Endometrial microvascular endothelial cells (primary cell): ENCODE measurements around the gene ZNF227. TPM values are rescaled to one million over a fixed set of nuclear protein-coding genes. Genes with fewer than 3 reads are reported as not detected.
"Not testable (repeated sequence)": the region's sequence is repeated elsewhere in the genome, so short reads cannot be mapped to it uniquely, and the experiment has no call there.

Source experiments
- in situ Hi-C: cut with HindIII; loops from 2 replicates; pipeline ENCODE4 v1.10.0; 2017; ENCODE audit warnings: low sequenced_read_pairs, low pct_unique_long_range_greater_than_20kb; ENCODE audit errors: inconsistent ontology term
- total RNA-seq: library from RNA; depleted of rRNA; stranded (reverse); fragments of >200 nt; gene quantifications from one replicate; pipeline ENCODE4 v1.2.3, GENCODE V29; 2015; ENCODE audit errors: inconsistent ontology term

ZNF227 gene
- 11.8 TPM for total RNA-seq

- in situ Hi-C loops = no loop called here
These were observed at the start of gene ZNF227 for GRCh38 chr19:44212250-44212865. Gene ZNF227, plus strand, starts transcription at chr19:44212532. Its CDS starts 5,261 bp downstream, at chr19:44217793.

GRCh38 chr19:44163789-44164188 lies 48.5 kb upstream of the ZNF227 start:
- in situ Hi-C loops = no loop called here

GRCh38 chr19:44164327-44164672 lies 48.0 kb upstream of the ZNF227 start:
- in situ Hi-C loops = no loop called here

- in situ Hi-C loops = no loop called here
These were observed 47.4 kb upstream of the ZNF227 start, which contains the start of gene ZNF226 for GRCh38 chr19:44164673-44165512. Gene ZNF226, plus strand, starts transcription at chr19:44165100. Its CDS starts 4,981 bp downstream, at chr19:44170081.

GRCh38 chr19:44170660-44171059 lies 41.7 kb upstream of the ZNF227 start:
- in situ Hi-C loops = not testable (repeated sequence)

- in situ Hi-C loops = no loop called here
These were observed 35.7 kb upstream of the ZNF227 start for GRCh38 chr19:44176590-44176989.

GRCh38 chr19:44180968-44181367 lies 31.4 kb upstream of the ZNF227 start:
- in situ Hi-C loops = no loop called here

DNA sequence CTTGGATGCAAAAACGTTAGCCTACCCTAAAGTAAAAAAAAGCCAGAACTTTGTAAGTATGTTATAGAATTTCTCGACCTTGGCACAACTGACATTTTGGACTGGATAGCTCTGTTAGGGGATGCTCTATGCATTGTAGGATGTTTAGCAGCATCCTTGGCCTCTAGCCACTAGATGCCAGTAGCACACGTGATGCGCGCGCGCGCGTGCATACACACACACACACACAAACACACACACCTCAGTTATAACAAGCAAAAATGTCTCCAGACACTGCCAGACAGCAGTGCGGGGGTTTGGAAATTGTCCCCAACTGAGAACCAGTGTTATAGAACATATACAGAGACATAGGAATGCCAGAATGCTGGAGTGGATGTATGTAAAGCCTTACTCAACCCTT lies 30.2 kb upstream of the ZNF227 start:
- in situ Hi-C loops = no loop called here

DNA sequence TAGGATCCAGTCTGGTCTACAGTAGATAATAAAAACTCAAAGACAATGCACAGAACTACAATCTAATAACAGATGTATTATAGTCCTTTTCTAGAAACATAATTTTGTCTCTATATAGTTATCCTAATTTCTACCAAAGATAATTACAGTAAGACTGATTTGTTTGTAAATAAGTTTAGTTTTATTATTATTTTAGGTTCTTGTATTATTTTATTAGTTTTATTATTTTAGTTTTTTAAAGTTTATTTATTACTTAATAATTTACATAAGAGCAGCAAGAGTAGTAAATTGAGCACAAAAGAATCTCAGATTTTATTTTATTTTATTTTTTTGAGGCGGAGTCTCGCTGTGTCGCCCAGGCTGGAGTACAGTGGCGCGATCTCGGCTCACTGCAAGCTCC lies 22.3 kb upstream of the ZNF227 start:
- in situ Hi-C loops = no loop called here

DNA sequence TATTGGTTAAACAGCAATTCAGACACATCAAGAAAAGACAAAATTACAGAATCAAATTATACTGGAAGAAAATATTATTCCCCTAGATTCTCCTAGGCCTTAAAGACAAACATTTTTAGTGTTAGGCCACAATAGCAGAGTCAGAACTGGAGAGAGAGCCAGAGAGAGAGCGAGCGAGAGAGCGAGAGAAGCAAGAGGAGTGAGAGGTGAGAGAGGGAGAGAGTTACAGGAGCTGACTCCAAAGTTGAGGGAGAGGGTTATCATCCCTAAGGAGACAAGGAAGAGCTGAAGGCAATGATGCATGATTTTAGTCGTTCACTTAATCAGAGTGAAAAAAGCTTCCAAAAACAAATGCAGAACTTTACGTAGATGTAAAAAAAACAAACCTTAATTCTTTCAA lies 20.2 kb upstream of the ZNF227 start:
- in situ Hi-C loops = no loop called here

DNA sequence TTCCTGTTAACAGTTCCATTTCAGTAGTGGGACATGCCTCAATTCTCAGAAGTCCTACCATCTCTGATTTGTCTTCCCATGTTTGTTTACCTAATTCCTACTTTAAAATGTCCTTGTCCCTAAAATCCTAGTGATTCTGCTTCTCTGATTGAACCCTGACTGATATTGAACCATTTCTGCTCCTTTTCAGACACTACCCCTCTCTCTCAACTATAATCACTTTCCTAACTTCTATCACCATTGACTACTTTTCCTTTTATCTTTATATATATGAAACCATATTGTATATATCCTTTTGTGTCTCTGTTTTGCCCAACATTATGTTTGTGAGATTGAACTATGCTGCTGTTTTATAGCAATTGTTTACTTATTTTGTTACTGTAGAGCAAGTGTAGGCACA lies 15.6 kb upstream of the ZNF227 start:
- in situ Hi-C loops = no loop called here

GRCh38 chr19:44202470-44202869 lies 9.9 kb upstream of the ZNF227 start:
- in situ Hi-C loops = no loop called here

GRCh38 chr19:44202974-44203373 lies 9.4 kb upstream of the ZNF227 start:
- in situ Hi-C loops = no loop called here

DNA sequence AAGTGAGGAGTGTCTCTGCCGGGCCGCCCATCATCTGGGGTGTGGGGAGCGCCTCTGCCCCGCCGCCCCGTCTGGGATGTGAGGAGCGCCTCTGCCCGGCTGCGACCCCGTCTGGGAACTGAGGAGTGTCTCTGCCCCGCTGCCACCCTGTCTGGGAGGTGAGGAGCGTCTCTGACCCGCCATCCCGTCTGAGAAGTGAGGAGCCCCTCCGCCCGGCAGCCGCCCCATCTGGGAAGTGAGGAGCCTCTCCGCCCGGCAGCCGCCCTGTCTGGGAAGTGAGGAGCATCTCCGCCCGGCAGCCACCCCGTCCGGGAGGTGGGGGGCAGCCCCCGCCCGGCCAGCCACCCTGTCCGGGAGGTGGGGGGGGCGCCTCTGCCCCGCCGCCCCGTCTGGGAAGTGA lies 8.5 kb upstream of the ZNF227 start:
- in situ Hi-C loops = not testable (repeated sequence)

- in situ Hi-C loops = no loop called here
These were observed 7.6 kb upstream of the ZNF227 start for GRCh38 chr19:44204772-44205171.

- in situ Hi-C loops = no loop called here
These were observed 5.1 kb upstream of the ZNF227 start for GRCh38 chr19:44207126-44207803.

DNA sequence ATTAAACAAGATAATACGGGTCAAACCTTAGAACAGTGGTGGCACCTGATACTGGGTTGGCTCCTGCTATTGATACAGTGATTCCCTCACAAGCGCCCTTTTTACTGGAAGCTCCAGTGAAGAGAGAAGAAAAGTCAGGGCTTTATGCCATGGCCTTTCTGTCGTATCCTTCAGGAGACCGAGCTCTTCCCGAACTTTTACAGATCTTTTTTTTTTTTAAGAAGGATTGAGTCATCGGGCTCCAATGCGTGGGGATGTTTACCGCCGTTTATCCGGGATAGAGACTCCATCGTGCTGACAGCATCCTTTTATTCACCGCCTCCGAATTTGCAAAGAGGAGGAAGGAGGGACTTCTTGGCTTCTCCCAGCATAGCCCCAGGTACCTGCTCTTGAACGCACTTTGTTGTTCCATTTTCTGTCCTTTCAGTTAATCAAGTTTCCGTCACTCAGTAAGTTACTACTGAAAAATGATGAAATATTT lies 574 bp downstream of the ZNF227 start:
- in situ Hi-C loops = no loop called here

DNA sequence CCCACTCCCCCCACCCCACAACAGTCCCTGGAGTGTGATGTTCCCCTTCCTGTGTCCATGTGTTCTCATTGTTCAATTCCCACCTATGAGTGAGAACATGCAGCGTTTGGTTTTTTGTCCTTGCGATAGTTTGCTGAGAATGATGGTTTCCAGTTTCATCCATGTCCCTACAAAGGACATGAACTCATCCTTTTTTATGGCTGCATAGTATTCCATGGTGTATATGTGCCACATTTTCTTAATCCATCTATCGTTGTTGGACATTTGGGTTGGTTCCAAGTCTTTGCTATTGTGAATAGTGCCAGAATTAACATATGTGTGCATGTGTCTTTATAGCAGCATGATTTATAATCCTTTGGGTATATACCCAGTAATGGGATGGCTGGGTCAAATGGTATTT lies 7.6 kb downstream of the ZNF227 start:
- in situ Hi-C loops = not testable (repeated sequence)

DNA sequence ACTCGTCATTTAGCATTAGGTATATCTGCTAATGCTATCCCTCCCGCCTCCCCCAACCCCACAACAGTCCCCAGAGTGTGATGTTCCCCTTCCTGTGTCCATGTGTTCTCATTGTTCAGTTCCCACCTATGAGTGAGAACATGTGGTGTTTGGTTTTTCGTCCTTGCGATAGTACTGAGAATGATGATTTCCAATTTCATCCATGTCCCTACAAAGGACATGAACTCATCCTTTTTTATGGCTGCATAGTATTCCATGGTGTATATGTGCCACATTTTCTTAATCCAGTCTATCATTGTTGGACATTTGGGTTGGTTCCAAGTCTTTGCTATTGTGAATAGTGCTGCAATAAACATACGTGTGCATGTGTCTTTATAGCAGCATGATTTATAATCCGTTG lies 8.4 kb downstream of the ZNF227 start:
- in situ Hi-C loops = not testable (repeated sequence)

GRCh38 chr19:44221291-44221690 lies 9.0 kb downstream of the ZNF227 start:
- in situ Hi-C loops = not testable (repeated sequence)
